IPS DF 4.7 (cell line): ENCODE results near the gene CRTC1.

Experiments used
- DNase-seq: peaks from one replicate; pipeline ENCODE4 v3.0.0-alpha.2; 2013; ENCODE audit warnings: low spot score; ENCODE audit errors: extremely low read depth

The CRTC1 gene

DNA sequence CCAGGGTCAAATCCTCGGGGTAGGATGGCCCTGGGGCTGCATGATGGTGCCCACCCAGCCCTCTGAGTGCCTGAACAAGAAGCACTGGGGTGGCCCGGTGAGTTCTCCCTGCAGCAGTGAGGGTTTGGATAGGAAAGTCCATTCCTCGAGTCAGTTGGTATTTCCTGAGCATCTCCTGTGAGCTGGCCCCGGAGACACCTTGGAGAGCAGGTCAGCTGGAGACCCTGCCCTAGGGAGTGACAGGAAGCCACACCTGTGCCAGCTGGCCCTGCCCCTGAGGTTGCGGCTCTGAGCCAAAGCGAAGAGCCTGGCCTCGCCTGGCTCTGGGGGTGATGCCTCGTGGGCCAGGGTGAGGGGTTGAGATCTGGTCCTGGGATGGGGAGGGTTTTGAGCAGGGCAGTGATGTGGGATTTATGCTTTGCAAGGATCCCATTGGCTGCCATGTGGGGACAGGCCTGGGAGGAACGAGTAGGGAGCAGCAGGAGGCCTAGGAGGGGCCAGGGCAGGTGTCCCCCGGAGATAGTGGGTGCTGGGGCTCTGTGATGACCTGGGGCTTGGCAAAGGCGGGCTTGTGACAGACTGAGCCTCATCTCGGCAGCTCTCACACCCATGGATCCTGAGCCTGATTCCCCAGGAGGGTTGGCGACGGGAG is 16.0 kb downstream of the CRTC1 start:
- DNase-seq = no peak

GRCh38 chr19:18700501-18701249 is 17.2 kb downstream of the CRTC1 start:
- no peak for DNase-seq

- no peak for DNase-seq
Observed at GRCh38 chr19:18701250-18701608, 17.7 kb downstream of the CRTC1 start.

GRCh38 chr19:18704054-18704453 is 20.6 kb downstream of the CRTC1 start:
- DNase-seq = no peak

DNA sequence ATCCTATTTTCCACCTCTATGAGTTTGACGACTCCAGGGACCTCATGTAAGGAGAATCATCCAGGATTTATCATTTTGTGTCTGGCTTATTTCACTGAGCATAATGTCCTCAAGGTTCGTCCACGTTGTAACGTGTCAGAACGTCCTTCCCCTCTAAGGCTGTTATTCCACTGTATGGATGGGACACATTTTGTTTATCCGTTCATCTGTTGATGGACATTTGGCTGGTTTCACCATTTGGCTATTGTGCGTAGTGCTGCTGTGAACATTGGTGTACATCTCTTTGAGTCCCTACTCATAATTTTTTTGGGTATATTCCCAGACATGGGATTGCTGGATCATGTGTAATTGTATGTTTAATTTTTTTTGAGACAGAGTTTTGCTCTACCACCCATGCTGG is 21.5 kb downstream of the CRTC1 start:
- no peak for DNase-seq

GRCh38 chr19:18708452-18709231 is 25.2 kb downstream of the CRTC1 start:
- no peak for DNase-seq

GRCh38 chr19:18709546-18709945 is 26.1 kb downstream of the CRTC1 start:
- DNase-seq = no peak

- DNase-seq = no peak
Observed at GRCh38 chr19:18710186-18710585, 26.7 kb downstream of the CRTC1 start.

DNA sequence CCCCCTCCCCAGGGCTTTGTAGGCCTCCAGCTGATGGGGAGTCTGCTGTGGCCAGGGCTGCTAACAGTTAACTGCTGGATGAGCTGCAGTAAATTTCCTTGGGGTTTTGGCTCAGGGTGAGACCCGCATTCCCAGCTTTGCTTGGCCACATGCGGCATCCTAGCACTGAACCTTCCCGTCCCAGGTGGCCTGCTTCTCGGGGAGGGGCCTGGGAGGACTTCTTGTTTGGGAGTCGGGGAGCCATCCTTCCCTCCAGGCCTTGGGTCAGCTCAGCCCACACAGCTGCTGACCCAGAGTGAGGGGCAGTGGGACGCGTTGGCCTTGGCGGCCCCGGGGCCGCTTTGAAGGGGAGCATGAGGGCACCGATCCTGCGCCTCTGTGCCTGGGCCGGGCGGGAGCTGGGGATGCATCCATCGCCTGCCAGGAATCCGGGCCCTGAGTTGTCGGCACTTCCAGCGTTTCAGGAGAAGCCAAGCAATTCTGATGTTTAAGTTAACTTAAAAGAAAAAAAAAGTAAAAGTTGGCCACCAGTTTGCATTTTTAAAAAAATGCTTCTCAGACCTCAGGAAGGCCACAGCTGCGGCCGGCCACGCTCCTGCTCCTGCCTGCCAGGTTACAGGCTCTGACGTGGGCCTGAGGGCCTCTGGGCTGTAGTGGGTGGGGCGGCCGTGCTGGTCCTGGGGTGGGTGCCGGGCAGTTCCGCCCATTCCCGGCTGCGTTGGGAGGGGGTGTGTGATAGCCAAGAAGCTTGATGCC is 27.7 kb downstream of the CRTC1 start:
- DNase-seq = no peak

DNA sequence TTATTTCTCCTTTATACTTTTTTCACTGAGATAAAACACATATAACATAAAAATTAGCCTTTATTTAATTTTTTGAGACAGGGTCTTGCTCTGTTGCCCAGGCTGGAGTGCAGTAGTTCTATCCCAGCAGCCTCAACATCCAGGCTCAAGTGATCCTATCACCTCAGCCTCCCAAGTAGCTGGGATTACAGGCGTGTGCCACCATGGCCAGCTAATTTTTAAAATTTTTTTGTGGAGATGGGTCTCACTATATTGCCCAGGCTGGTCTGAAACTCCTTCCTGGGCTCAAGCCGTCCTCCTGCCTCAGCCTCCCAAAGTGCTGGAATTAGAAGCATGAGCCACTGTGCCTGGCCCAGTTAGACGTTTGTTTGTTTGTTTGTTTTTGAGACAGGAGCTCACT is 28.4 kb downstream of the CRTC1 start:
- DNase-seq = no peak

GRCh38 chr19:18712981-18713380 is 29.5 kb downstream of the CRTC1 start:
- DNase-seq = no peak

- DNase-seq = no peak
Observed at GRCh38 chr19:18713550-18714117, 30.2 kb downstream of the CRTC1 start.

DNA sequence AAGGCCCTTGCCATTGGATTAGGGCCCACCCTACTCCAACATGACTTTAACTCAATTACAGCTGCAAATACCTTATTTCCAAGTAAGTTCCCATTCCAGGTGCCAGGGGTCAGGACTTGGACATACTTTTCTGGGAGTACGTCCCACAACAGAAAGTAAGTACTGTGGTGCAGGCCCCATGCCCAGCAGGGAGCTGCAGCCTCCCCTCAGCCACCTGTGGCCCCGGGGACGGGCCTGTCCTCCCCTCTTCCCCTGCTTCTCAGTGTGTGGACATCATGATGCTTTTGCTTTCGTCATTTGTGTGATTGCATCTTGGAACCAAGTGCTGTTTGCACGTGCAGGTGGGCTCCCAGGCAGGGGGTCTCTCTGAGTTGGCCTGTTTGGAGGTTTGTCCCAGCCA is 31.9 kb downstream of the CRTC1 start:
- no peak for DNase-seq

- DNase-seq = no peak
Observed at GRCh38 chr19:18716857-18717256, 33.4 kb downstream of the CRTC1 start.

GRCh38 chr19:18717601-18718000 is 34.1 kb downstream of the CRTC1 start:
- DNase-seq = no peak

DNA sequence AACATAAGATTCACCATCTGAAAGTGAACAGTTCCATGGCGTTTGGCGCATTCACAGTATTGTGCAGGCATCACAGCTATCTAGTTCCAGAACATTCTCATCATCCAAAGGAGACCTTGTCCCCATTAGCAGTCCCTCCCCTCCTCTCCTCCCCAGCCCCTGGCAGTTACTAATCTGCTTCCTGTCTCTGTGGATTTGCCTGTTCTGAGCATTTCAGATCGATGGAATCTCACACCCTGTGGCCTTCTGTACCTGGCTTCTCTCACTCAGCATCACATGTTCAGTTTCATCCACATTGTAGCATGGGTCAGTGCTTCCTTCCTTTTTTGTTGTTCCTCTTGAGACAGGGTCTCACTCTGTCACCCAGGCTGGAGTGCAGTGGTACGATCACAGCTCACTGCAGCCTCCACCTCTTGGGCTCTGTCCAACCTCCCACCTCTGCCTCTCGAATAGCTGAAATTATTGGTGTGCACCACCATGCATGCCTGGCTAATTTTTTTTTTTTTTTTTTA is 34.6 kb downstream of the CRTC1 start:
- no peak for DNase-seq

DNA sequence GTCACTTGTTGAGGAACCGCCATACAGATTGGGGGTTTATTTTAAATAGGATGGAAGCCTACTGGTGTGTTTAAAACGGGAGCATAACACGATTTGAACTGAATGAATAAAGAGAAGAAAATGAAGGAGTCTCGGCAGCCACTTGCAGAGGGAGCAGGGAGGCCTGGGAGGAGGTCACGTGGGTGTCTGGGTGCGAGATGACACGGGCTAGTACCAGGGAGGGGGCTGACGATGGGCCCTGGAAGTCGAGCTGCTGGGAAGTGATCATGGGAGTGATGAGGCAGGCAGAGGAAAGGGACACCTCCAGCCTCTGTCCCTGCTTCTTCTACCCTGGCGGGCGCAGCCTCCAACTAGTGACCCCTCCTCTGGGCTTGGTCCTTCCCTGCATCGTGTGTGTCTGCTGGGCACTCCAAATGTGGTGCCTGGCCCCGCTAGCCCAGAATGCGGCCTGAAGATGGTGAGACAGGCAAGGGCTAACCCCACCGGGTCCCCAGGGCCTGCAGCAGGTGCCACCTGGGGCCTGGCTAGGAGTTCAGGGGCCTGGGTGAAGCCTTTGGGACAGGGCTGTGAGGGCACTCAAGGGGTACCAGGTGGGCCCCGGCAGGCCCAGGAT is 35.5 kb downstream of the CRTC1 start:
- DNase-seq = no peak

GRCh38 chr19:18719541-18719940 is 36.1 kb downstream of the CRTC1 start:
- no peak for DNase-seq

DNA sequence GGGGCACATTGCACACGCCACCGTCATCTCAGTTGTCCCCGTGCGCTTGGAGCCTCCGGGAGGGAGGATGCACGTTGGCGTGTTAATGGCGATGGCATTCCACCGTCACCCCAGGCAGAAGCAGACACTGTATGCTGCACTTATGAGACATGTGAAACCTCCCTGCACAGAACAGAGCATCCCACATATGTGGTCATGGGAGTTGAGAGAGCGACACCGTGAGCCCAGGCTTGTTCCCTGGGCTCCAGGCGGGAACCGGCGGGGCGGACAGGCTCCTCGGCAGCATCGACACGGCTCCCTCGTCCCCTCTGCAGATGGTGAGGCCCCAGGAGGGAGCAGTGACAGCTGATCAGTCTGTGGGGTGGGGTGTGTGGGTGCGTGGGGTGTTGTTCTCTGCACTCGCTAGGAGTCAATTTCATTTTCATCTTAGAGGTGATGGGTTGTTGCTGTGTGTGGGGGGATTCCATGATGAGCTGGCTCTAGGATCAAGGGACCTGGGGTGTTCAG is 40.4 kb downstream of the CRTC1 start:
- no peak for DNase-seq
